Measurements from ENCODE around the gene RNF222.
"Not testable (repeated sequence)": the region's sequence is repeated elsewhere in the genome, so short reads cannot be mapped to it uniquely, and the experiment has no call there.

Gene RNF222

GRCh38 chr17:8382880-8383142, 14.8 kb downstream of the RNF222 start:
- no peak for FAIRE-seq
- no peak for DNase-seq (ENCODE audit: insufficient read length, low spot score)

GRCh38 chr17:8382052-8382879, 15.4 kb downstream of the RNF222 start:
- FAIRE-seq, result peak; percentile 14

GRCh38 chr17:8380049-8380448, 17.6 kb downstream of the RNF222 start:
- FAIRE-seq (no peak), DNase-seq (ENCODE audit: insufficient read length, low spot score) (no peak)

More at GRCh38 chr17:8382052-8382879, 15.4 kb downstream of the RNF222 start:
- DNase-seq (ENCODE audit: insufficient read length, low spot score), result no peak

- not testable (repeated sequence) for FAIRE-seq; DNase-seq (ENCODE audit: insufficient read length, low spot score)
These were observed 19.5 kb downstream of the RNF222 start for GRCh38 chr17:8378117-8378516.

GRCh38 chr17:8377422-8377821, 20.2 kb downstream of the RNF222 start:
- FAIRE-seq, result no peak

GRCh38 chr17:8376271-8377067, 21.2 kb downstream of the RNF222 start, which contains the start of gene KRABD2:
Gene KRABD2, minus strand, starts transcription at chr17:8376704.
- FAIRE-seq, result peak; percentile 95
- peak; percentile 96 for DNase-seq (ENCODE audit: insufficient read length, low spot score)

More at GRCh38 chr17:8377422-8377821, 20.2 kb downstream of the RNF222 start:
- DNase-seq (ENCODE audit: insufficient read length, low spot score), result no peak

GRCh38 chr17:8375738-8376259, 21.8 kb downstream of the RNF222 start:
- FAIRE-seq, result no peak
- no peak for DNase-seq (ENCODE audit: insufficient read length, low spot score)

- not testable (repeated sequence) for FAIRE-seq; DNase-seq (ENCODE audit: insufficient read length, low spot score)
These were observed 23.8 kb downstream of the RNF222 start for GRCh38 chr17:8373856-8374255.

GRCh38 chr17:8372422-8372821, 25.2 kb downstream of the RNF222 start:
- no peak for FAIRE-seq
- DNase-seq (ENCODE audit: insufficient read length, low spot score), result no peak

GRCh38 chr17:8371786-8372185, 25.8 kb downstream of the RNF222 start:
- DNase-seq (ENCODE audit: insufficient read length, low spot score) (no peak), FAIRE-seq (no peak)

- FAIRE-seq (no peak), DNase-seq (ENCODE audit: insufficient read length, low spot score) (no peak)
These were observed 27.7 kb downstream of the RNF222 start for GRCh38 chr17:8369944-8370343.

GRCh38 chr17:8368193-8368592, 29.4 kb downstream of the RNF222 start:
- DNase-seq (ENCODE audit: insufficient read length, low spot score) (no peak), FAIRE-seq (no peak)

- DNase-seq (ENCODE audit: insufficient read length, low spot score) (no peak), FAIRE-seq (no peak)
These were observed 31.4 kb downstream of the RNF222 start for GRCh38 chr17:8366231-8366630.

GRCh38 chr17:8365143-8365542, 32.5 kb downstream of the RNF222 start:
- FAIRE-seq (no peak), DNase-seq (ENCODE audit: insufficient read length, low spot score) (no peak)

- DNase-seq (ENCODE audit: insufficient read length, low spot score) (no peak), FAIRE-seq (no peak)
These were observed 34.8 kb downstream of the RNF222 start for GRCh38 chr17:8362651-8363332.

- no peak for DNase-seq (ENCODE audit: insufficient read length, low spot score)
- FAIRE-seq, result no peak
These were observed 36.9 kb downstream of the RNF222 start for GRCh38 chr17:8360751-8361150.

GRCh38 chr17:8360260-8360659, 37.4 kb downstream of the RNF222 start:
- FAIRE-seq, result no peak
- no peak for DNase-seq (ENCODE audit: insufficient read length, low spot score)

GRCh38 chr17:8359769-8360168, 37.9 kb downstream of the RNF222 start:
- DNase-seq (ENCODE audit: insufficient read length, low spot score) (no peak), FAIRE-seq (no peak)

- no peak for FAIRE-seq
These were observed 39.7 kb downstream of the RNF222 start for GRCh38 chr17:8357910-8358309.

GRCh38 chr17:8354236-8354635, 43.4 kb downstream of the RNF222 start:
- no peak for FAIRE-seq
- DNase-seq (ENCODE audit: insufficient read length, low spot score), result no peak

More at GRCh38 chr17:8357910-8358309, 39.7 kb downstream of the RNF222 start:
- DNase-seq (ENCODE audit: insufficient read length, low spot score), result no peak

- DNase-seq (ENCODE audit: insufficient read length, low spot score) (no peak), FAIRE-seq (no peak)
These were observed 43.9 kb downstream of the RNF222 start for GRCh38 chr17:8353736-8354135.
